ENCODE measurements around the gene ATP11B. TPM values are rescaled to one million over a fixed set of nuclear protein-coding genes. Genes with fewer than 3 reads are reported as not detected.

Gene ATP11B
- total RNA-seq, 4 donors from 2014 or later, result 53.1 to 69.9 (median 61.1) TPM

DNA sequence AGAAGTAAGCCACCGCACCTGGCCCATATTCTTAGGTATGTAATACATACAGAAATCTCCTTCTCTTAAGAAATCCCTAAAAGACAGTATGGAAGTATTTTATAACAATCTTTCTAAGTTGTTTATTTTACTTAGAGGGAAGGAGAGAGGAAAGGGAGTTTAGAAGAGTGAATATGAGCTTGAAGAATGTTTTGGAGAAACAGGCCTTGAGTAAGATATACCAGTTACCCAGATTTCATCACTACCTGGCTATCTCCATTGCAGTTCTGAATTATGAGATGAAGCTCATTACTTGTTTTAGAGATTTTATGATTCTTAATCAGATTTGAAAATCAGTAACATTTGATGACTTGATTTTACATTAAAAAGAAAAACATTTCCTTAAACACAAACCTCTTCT is 115.2 kb downstream of the ATP11B start:
- Histone ChIP-seq H3K4me1 (no peaks in the 10 kb centered on the region), H3K4me3 (replicated peaks in 1 of 3) (no peak overlapping the region), H3K27me3 (no peaks in the 10 kb centered on the region), H3K9me3 (no peaks in the 10 kb centered on the region), H3K36me3 (peaks cover 0 to 9% of the 10 kb centered on the region in 2 donors), H3K27ac (no peak overlapping the region)
- intact Hi-C loops (cut with DNase I), result no loop called here
- no peak for DNase-seq
- TF ChIP-seq, protein P1, sequence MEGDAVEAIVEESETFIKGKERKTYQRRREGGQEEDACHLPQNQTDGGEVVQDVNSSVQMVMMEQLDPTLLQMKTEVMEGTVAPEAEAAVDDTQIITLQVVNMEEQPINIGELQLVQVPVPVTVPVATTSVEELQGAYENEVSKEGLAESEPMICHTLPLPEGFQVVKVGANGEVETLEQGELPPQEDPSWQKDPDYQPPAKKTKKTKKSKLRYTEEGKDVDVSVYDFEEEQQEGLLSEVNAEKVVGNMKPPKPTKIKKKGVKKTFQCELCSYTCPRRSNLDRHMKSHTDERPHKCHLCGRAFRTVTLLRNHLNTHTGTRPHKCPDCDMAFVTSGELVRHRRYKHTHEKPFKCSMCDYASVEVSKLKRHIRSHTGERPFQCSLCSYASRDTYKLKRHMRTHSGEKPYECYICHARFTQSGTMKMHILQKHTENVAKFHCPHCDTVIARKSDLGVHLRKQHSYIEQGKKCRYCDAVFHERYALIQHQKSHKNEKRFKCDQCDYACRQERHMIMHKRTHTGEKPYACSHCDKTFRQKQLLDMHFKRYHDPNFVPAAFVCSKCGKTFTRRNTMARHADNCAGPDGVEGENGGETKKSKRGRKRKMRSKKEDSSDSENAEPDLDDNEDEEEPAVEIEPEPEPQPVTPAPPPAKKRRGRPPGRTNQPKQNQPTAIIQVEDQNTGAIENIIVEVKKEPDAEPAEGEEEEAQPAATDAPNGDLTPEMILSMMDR (IDR thresholded peaks at IDR 0.05), result no peak
- TF ChIP-seq POLR2A (IDR thresholded peaks at IDR 0.05), result no peak
- 97 to 100% methylated on average over 1 of the region's 1 CpG for WGBS, 2 donors

DNA sequence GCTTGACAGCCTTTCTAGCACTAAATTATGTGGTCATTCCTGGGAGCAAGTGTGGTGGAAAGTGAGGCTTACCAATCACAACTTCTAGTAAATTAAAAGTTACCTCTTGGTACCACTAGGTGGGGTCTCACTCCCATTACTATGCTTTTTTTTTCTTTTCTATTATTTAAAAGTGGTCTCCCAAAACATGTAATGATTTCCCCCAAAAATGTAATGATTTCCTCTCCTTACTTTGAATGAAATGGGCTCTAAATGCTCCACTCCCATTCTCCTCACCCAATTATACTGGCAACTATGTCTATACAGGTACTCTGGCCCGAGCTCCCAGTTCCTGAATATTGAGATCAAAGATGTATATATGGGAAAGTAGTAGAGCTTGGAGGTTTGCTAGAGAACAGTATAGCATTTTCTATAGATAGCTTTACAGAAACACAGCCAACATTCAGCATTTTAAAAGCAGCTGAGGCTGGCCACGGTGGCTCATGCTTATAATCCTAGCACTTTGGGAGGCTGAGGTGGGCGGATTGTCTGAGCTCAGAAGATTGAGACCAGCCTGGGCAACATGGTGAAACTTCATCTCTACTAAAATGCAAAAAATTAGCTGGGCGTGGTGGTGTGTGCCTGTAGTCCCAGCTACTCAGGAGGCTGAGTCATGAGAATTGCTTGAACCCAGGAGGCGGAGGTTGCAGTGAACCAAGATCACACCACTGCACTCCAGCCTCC is 116.2 kb downstream of the ATP11B start:
- intact Hi-C loops (cut with DNase I), result no loop called here
- no peaks in the 10 kb centered on the region for H3K9me3 ChIP-seq
- 92 to 96% methylated on average over 5 of the region's 5 CpGs for WGBS, 2 donors
- no peak for DNase-seq
- H3K27ac ChIP-seq, result no peak overlapping the region
- H3K4me3 ChIP-seq (replicated peaks in 1 of 3), result no peak overlapping the region
- H3K4me1 ChIP-seq, result no peaks in the 10 kb centered on the region
- TF ChIP-seq, protein P1 (IDR thresholded peaks at IDR 0.05), result peak in 3 of 6 experiments; percentile 48 to 55 (median 52)
- TF ChIP-seq POLR2A (IDR thresholded peaks at IDR 0.05), result no peak
- H3K27me3 ChIP-seq, result no peaks in the 10 kb centered on the region
- H3K36me3 ChIP-seq, result peaks cover 0 to 10% of the 10 kb centered on the region in 2 donors

DNA sequence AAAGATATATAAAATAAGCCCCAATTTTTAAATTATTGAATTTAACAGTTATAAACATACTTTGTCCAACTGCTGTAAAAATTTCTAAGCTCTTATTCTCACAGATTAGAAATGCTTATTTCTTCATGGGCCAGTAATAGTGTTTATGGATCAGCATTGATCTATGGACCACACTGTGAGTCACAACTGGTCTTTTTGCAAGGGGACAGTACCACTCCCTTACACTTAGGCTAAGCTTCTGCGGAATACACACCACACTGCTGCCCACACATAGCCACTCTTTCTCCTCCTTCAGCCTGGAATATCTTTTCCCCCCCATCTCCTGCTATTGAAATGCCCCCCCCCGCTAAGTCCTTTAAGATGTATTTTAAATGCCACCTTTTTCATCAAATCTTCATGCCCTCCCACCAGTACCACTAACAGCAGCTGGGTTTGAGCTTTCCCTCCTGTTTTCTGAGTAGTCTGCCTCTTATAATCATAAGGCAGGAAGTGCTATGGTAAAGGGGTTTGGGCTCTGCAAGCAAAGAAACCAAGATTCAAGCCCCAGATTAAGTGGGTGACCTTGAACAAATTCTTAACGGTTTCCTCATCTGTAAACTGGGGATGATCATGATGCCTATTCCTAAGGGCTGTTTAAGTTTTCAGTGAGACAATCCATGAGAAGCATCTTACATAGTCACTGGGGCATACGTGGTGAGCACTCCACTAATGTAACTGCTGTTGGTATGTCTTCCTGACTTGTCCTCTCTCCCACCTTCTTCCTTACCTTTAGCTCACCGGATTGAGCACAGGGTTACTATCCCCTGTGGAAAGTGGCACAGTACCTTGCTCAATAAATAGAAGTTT is 117.9 kb downstream of the ATP11B start:
- peaks cover 0 to 6% of the 10 kb centered on the region in 2 donors for H3K36me3 ChIP-seq
- intact Hi-C loops (cut with DNase I), result no loop called here
- H3K27ac ChIP-seq, result no peak overlapping the region
- no peaks in the 10 kb centered on the region for H3K9me3 ChIP-seq
- no peaks in the 10 kb centered on the region for H3K4me1 ChIP-seq
- no peak overlapping the region for H3K4me3 ChIP-seq (replicated peaks in 1 of 3)
- no peak for DNase-seq
- no peaks in the 10 kb centered on the region for H3K27me3 ChIP-seq
- WGBS, 2 donors, result 80 to 88% methylated on average over 5 of the region's 5 CpGs
- TF ChIP-seq, protein P1 (IDR thresholded peaks at IDR 0.05), result no peak
- no peak for TF ChIP-seq POLR2A (IDR thresholded peaks at IDR 0.05)

DNA sequence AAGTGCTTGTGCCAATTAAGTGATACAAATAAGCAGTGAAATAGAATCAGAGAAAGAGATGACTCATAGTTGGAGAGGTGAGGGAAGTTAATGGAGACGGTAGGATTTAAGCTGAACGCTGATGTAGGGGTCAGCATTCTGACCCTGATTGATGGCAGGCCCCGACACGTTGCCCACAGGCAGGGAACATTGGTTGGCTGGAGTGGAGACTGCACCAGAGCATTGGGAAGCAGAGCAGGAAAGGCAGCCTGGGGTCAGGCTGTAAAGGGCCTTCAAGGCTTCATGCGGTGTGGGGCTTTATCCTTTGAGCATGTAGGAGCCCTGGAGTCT is 118.4 kb downstream of the ATP11B start:
- TF ChIP-seq, protein P1 (IDR thresholded peaks at IDR 0.05), result no peak
- no peak for TF ChIP-seq POLR2A (IDR thresholded peaks at IDR 0.05)
- H3K4me3 ChIP-seq (replicated peaks in 1 of 3), result no peak overlapping the region
- 67 to 86% methylated on average over 5 of the region's 5 CpGs for WGBS, 2 donors
- no peaks in the 10 kb centered on the region for H3K27me3 ChIP-seq
- H3K36me3 ChIP-seq, result peaks cover 0 to 6% of the 10 kb centered on the region in 2 donors
- no peak overlapping the region for H3K27ac ChIP-seq
- DNase-seq, result no peak
- no peaks in the 10 kb centered on the region for H3K9me3 ChIP-seq
- H3K4me1 ChIP-seq, result no peaks in the 10 kb centered on the region
- intact Hi-C loops (cut with DNase I), result no loop called here

DNA sequence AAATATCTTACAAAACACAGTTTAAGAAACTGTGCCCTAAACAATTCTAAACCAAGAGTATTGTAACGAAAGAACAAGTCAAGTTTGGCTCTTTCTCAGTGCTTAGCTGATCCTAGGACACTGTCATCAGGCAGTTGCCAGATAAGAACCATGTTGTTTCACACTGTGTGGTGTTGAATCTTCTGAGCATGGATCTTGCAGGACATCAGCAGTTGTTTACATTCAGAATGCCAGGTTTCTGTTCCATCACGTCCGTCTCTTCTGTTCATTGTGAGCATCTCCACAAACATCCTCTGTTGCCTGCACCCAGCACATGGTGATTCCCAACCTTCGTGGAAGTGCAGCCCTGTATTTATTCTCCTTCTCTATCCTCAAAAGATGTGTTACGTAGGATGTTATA is 119.2 kb downstream of the ATP11B start:
- 85 to 94% methylated on average over 5 of the region's 5 CpGs for WGBS, 2 donors
- no peak for TF ChIP-seq POLR2A (IDR thresholded peaks at IDR 0.05)
- TF ChIP-seq, protein P1 (IDR thresholded peaks at IDR 0.05), result no peak

More for the DNA sequence above, 119.2 kb downstream of the ATP11B start:
- Histone ChIP-seq H3K9me3 (no peaks in the 10 kb centered on the region), H3K27me3 (no peaks in the 10 kb centered on the region), H3K36me3 (peaks cover 0 to 6% of the 10 kb centered on the region in 2 donors), H3K4me3 (replicated peaks in 1 of 3) (no peak overlapping the region), H3K4me1 (no peaks in the 10 kb centered on the region), H3K27ac (no peak overlapping the region)
- intact Hi-C loops (cut with DNase I), result no loop called here
- no peak for DNase-seq

Data from thyroid gland (tissue), 4 donors.